Tibial nerve (tissue), 4 donors: ENCODE measurements around the gene SYCE3. TPM values are rescaled to one million over a fixed set of nuclear protein-coding genes. Genes with fewer than 3 reads are reported as not detected.

ENCODE experiments used
- DNase-seq, 2 donors: peaks; one replicate each; pipeline ENCODE4 v3.0.0-alpha.2; 2019; ENCODE audit warnings: low spot score in 2 of 2
- H3K27ac ChIP-seq, 4 donors: fragments of 200-600 bp; sonication (generic) in 3 of 4; one replicate each; pipeline ENCODE4 v1.5.1; 2017 to 2019; ENCODE audit warnings: mild to moderate bottlenecking in 1 of 4
- H3K27me3 ChIP-seq, 2 donors: fragments of 200-600 bp; sonication (generic) in 1 of 2; one replicate each; pipeline versions ENCODE4 v1.5.1 to v1.6.0; 2017 to 2019
- H3K36me3 ChIP-seq, 3 donors: fragments of 200-600 bp; sonication (generic); one replicate each; pipeline ENCODE4 v1.5.1; 2018 to 2019
- H3K4me1 ChIP-seq, 4 donors: fragments of 200-600 bp; sonication (generic) in 3 of 4; one replicate each; pipeline ENCODE4 v1.5.1; 2017 to 2019
- H3K4me3 ChIP-seq, 4 donors: fragments of 200-600 bp; sonication (generic) in 3 of 4; one replicate each; pipeline ENCODE4 v1.5.1; 2017 to 2019; ENCODE audit warnings: mild to moderate bottlenecking in 1 of 4, moderate library complexity in 1 of 4
- H3K9me3 ChIP-seq, 4 donors: fragments of 200-600 bp; sonication (generic) in 3 of 4; one replicate each; pipeline ENCODE4 v1.5.1; 2017 to 2019
- EP300 ChIP-seq, 2 donors: sonication (generic); formaldehyde crosslinking; IDR thresholded peaks; one replicate each; pipeline ENCODE4 v1.6.1; 2017; ENCODE audit warnings: antibody characterized with exemption in 2 of 2, mild to moderate bottlenecking in 1 of 2
- POLR2A ChIP-seq, 2 donors: fragments of 450-650 bp; IDR thresholded peaks; one replicate each; pipeline ENCODE4 v1.6.1; 2017; ENCODE audit warnings: antibody characterized with exemption in 2 of 2, mild to moderate bottlenecking in 2 of 2, moderate library complexity in 2 of 2
- WGBS, 2 donors: methylation state at CpG; one replicate each; pipeline ENCODE4 v1.1.5; 2018; 5-methylcytosine and 5-hydroxymethylcytosine counted together
- total RNA-seq, 4 donors: library from RNA; depleted of rRNA; stranded (reverse); fragments of >200 nt; gene quantifications; one replicate each; pipeline ENCODE4 v1.1.0, GENCODE V29; 2016
- TF ChIP-seq, protein P1 (sequence below), 5 experiments: fragments of 200-600 bp in 3 of 5; fragments of 450-650 bp in 2 of 5; sonication (generic) in 3 of 5; IDR thresholded peaks; one replicate each; pipeline ENCODE4 v1.5.1; 2016 to 2019; ENCODE audit warnings: antibody characterized with exemption in 5 of 5, mild to moderate bottlenecking in 3 of 5, moderate library complexity in 2 of 5

Gene SYCE3
- total RNA-seq, 4 donors from 2014 or later: not detected

DNA sequence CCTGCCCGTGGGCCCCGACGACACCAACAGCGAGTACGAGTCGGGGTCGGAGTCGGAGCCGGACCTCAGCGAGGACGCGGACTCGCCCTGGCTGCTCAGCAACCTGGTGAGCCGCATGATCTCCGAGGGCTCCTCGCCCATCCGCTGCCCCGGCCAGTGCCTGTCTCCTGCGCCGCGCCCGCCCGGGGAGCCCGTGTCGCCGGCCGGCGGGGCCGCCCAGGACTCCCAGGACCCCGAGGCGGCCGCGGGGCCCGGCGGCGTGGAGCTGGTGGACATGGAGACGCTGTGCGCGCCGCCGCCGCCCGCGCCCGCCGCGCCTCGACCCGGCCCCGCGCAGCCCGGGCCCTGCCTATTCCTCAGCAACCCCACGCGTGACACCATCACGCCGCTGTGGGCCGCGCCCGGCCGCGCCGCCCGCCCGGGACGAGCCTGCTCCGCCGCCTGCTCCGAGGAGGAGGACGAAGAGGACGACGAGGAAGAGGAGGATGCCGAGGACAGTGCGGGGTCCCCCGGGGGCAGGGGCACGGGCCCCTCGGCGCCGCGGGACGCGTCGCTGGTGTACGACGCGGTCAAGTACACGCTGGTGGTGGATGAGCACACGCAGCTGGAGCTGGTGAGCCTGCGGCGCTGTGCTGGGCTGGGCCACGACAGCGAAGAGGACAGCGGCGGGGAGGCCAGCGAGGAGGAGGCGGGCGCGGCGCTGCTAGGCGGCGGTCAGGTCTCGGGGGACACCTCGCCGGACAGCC lies 41.7 kb upstream of the SYCE3 start:
- H3K9me3 ChIP-seq: no peaks in the 10 kb centered on the region
- H3K4me3 ChIP-seq: no peak overlapping the region
- peaks cover 0 to 72% of the 10 kb centered on the region in 2 donors for H3K27me3 ChIP-seq
- H3K36me3 ChIP-seq: peaks cover 0 to 29% (median 0%) of the 10 kb centered on the region in 3 donors
- TF ChIP-seq POLR2A (IDR thresholded peaks at IDR 0.05) (no peak), EP300 (IDR thresholded peaks at IDR 0.05) (no peak)
- TF ChIP-seq, protein P1, sequence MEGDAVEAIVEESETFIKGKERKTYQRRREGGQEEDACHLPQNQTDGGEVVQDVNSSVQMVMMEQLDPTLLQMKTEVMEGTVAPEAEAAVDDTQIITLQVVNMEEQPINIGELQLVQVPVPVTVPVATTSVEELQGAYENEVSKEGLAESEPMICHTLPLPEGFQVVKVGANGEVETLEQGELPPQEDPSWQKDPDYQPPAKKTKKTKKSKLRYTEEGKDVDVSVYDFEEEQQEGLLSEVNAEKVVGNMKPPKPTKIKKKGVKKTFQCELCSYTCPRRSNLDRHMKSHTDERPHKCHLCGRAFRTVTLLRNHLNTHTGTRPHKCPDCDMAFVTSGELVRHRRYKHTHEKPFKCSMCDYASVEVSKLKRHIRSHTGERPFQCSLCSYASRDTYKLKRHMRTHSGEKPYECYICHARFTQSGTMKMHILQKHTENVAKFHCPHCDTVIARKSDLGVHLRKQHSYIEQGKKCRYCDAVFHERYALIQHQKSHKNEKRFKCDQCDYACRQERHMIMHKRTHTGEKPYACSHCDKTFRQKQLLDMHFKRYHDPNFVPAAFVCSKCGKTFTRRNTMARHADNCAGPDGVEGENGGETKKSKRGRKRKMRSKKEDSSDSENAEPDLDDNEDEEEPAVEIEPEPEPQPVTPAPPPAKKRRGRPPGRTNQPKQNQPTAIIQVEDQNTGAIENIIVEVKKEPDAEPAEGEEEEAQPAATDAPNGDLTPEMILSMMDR (IDR thresholded peaks at IDR 0.05): no peak
- 63 to 68% methylated on average over 55 to 61 of the region's 103 CpGs for WGBS, 2 donors
- DNase-seq: no peak
- no peak overlapping the region for H3K27ac ChIP-seq
- H3K4me1 ChIP-seq: peaks cover 0 to 23% (median 1%) of the 10 kb centered on the region in 4 donors

DNA sequence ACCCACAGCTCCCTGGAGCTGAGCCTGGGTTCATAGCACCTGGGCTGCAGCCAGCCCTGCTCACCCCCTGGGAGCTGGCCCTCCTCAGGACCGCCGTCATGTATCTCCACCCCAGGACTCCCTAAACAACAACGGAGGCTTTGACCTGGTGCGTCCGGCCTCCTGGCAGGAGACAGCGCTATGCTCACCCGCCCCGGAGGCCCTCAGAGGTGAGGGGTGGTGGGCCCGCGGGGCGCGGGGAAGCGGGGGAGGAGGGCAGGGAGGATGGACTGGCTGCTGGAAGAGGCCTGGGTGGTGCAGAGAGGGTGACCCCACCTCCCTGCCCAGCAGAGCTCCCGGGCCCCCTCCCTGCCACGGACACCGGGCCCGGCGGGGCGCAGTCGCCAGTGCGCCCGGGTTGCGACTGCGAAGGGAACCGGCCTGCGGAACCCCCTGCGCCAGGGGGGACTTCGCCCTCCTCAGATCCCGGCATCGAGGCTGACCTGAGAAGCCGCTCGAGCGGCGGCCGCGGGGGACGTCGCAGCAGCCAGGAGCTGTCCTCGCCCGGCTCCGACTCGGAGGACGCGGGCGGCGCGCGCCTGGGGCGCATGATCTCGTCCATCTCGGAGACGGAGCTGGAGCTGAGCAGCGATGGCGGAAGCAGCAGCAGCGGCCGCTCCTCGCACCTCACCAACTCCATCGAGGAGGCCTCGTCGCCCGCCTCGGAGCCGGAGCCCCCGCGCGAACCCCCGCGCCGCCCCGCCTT lies 41.0 kb upstream of the SYCE3 start:
- Histone ChIP-seq H3K4me3 (no peak overlapping the region), H3K4me1 (peaks cover 0 to 23% (median 1%) of the 10 kb centered on the region in 4 donors), H3K9me3 (no peaks in the 10 kb centered on the region), H3K27me3 (peaks cover 0 to 78% of the 10 kb centered on the region in 2 donors), H3K36me3 (peaks cover 0 to 29% (median 0%) of the 10 kb centered on the region in 3 donors), H3K27ac (no peak overlapping the region)
- TF ChIP-seq EP300 (IDR thresholded peaks at IDR 0.05) (no peak), POLR2A (IDR thresholded peaks at IDR 0.05) (no peak)
- TF ChIP-seq, protein P1 (IDR thresholded peaks at IDR 0.05): no peak
- no peak for DNase-seq
- 14 to 23% methylated on average over 23 to 33 of the region's 70 CpGs for WGBS, 2 donors

DNA sequence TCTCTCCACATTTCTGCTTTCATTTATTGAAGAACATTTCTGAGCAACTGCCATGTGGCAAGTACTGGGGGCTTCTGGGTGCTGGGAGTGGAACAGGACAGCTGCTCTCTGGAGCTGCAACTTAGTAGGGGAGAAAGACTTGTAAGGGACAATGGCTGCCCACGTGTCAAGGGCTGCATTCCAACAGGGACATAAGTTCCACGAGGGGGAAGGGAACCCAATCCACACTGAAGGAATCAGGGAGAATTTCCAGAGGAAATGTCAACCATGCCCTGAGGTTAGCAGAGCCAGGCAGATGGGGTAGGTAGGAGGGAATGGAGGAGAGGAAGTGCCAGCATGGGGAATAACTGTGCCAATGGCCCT lies 39.6 kb upstream of the SYCE3 start:
- Histone ChIP-seq H3K9me3 (no peaks in the 10 kb centered on the region), H3K4me3 (no peak overlapping the region), H3K27ac (no peak overlapping the region), H3K4me1 (peaks cover 0 to 23% (median 1%) of the 10 kb centered on the region in 4 donors), H3K36me3 (peaks cover 0 to 32% (median 0%) of the 10 kb centered on the region in 3 donors), H3K27me3 (peaks cover 0 to 72% of the 10 kb centered on the region in 2 donors)
- 13 to 16% methylated on average over 2 of the region's 2 CpGs for WGBS, 2 donors
- DNase-seq: no peak
- no peak for TF ChIP-seq EP300 (IDR thresholded peaks at IDR 0.05)
- TF ChIP-seq POLR2A (IDR thresholded peaks at IDR 0.05): no peak
- TF ChIP-seq, protein P1 (IDR thresholded peaks at IDR 0.05): no peak

DNA sequence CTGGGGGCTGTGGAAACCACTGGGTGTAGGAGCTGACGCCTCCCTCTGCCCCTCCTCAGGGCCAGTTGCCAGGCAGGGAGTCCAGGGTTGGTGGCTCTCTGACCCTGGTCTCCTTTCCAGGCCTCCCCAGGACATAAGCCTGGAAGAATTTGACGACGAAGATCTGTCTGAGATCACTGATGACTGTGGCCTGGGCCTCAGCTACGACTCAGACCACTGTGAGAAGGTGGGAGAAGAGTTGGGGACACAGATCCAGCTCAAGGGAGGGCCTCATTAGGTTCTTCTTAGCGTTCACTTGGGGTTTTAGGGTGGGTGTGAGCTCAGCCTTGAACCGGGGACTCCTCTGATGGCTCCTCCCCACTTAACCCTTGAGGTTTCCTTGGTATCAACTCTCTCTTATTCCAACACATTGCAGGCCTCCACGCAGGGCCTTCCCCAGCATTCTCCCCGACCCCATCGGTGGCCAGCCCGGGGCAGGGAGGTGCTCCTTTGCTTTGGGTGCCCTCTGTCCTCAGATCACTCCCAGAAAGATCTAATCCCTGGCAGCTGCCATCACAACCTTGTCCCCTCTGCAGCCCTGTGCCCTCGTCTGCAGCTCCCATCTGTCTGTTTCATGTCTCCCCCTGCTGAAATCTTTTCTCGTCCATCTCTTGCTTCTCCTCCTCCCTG lies 39.1 kb upstream of the SYCE3 start:
- DNase-seq: no peak
- H3K4me3 ChIP-seq: no peak overlapping the region

More for the DNA sequence above, 39.1 kb upstream of the SYCE3 start:
- Histone ChIP-seq H3K27me3 (peaks cover 0 to 67% of the 10 kb centered on the region in 2 donors), H3K27ac (no peak overlapping the region), H3K9me3 (no peaks in the 10 kb centered on the region), H3K36me3 (peaks cover 0 to 37% (median 0%) of the 10 kb centered on the region in 3 donors), H3K4me1 (peaks cover 0 to 23% (median 1%) of the 10 kb centered on the region in 4 donors)
- TF ChIP-seq, protein P1 (IDR thresholded peaks at IDR 0.05): no peak
- TF ChIP-seq EP300 (IDR thresholded peaks at IDR 0.05) (no peak), POLR2A (IDR thresholded peaks at IDR 0.05) (no peak)
- 48 to 59% methylated on average over 12 of the region's 12 CpGs for WGBS, 2 donors
